Measurements from ENCODE around the gene VDAC1. TPM values are rescaled to one million over a fixed set of nuclear protein-coding genes. Genes with fewer than 3 reads are reported as not detected.

Gene VDAC1
- total RNA-seq, 1 experiment from 2014 or later: 334 TPM

DNA sequence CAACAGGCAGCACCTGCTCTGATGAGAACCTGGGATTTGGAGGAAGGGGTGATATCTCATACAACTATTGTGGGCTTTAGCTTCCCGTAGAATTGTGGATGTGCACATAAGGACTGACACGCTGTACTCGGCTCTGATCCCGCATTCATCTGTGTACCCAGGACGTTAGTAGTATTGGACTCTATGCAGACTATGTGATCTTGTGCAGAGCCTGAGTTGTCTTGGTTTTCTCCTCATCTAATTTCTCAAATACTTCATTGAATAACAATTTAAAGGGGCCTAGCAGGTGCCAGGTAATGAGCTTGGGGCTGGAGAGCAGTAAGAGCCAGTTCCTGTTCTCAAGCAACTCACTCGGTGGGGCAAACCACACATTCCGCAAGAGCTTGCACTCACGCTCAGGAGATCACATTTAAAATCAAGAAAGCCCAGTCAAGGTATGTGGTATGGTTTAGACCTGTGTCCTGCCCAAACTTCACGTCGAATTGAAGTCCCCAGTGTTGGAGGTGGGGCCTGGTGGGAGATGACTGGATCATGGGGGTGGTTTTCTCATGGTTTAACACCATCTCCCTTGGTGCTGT lies 51.1 kb downstream of the VDAC1 start:
- DNase-seq (ENCODE audit: unreplicated experiment): no peak
- H3K4me1 Mint-ChIP-seq (ENCODE audit: insufficient read depth, unreplicated experiment): no peaks in the 10 kb centered on the region
- no peaks in the 10 kb centered on the region for H3K27me3 Mint-ChIP-seq (ENCODE audit: insufficient read depth, unreplicated experiment)
- no peak overlapping the region for H3K27ac Mint-ChIP-seq (ENCODE audit: low read depth, unreplicated experiment)
- no peak overlapping the region for H3K4me3 Mint-ChIP-seq (ENCODE audit: unreplicated experiment)
- TF ChIP-seq, protein P1, sequence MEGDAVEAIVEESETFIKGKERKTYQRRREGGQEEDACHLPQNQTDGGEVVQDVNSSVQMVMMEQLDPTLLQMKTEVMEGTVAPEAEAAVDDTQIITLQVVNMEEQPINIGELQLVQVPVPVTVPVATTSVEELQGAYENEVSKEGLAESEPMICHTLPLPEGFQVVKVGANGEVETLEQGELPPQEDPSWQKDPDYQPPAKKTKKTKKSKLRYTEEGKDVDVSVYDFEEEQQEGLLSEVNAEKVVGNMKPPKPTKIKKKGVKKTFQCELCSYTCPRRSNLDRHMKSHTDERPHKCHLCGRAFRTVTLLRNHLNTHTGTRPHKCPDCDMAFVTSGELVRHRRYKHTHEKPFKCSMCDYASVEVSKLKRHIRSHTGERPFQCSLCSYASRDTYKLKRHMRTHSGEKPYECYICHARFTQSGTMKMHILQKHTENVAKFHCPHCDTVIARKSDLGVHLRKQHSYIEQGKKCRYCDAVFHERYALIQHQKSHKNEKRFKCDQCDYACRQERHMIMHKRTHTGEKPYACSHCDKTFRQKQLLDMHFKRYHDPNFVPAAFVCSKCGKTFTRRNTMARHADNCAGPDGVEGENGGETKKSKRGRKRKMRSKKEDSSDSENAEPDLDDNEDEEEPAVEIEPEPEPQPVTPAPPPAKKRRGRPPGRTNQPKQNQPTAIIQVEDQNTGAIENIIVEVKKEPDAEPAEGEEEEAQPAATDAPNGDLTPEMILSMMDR (IDR thresholded peaks at IDR 0.05; ENCODE audit: unreplicated experiment): no peak
- ChIA-PET POLR2A (interaction anchor here (1.6 to 2.8 kb wide), 3 partner anchors 9 to 16 kb away, joined by 5 to 11 read pairs (median 9); no protein-coding TSS in a partner anchor), CTCF (interaction anchor here (0.7 to 1.3 kb wide), 4 partner anchors 16 to 843 kb away, joined by 3 to 5 read pairs (median 4); no protein-coding TSS in a partner anchor)
- no TSS peak for BruUV-seq (replicated peaks)
- H3K36me3 Mint-ChIP-seq (ENCODE audit: insufficient read depth, unreplicated experiment): peaks cover 43% of the 10 kb centered on the region
- H3K9me3 Mint-ChIP-seq (ENCODE audit: unreplicated experiment): no peaks in the 10 kb centered on the region
- intact Hi-C loops (cut with micrococcal nuclease): no loop called here

DNA sequence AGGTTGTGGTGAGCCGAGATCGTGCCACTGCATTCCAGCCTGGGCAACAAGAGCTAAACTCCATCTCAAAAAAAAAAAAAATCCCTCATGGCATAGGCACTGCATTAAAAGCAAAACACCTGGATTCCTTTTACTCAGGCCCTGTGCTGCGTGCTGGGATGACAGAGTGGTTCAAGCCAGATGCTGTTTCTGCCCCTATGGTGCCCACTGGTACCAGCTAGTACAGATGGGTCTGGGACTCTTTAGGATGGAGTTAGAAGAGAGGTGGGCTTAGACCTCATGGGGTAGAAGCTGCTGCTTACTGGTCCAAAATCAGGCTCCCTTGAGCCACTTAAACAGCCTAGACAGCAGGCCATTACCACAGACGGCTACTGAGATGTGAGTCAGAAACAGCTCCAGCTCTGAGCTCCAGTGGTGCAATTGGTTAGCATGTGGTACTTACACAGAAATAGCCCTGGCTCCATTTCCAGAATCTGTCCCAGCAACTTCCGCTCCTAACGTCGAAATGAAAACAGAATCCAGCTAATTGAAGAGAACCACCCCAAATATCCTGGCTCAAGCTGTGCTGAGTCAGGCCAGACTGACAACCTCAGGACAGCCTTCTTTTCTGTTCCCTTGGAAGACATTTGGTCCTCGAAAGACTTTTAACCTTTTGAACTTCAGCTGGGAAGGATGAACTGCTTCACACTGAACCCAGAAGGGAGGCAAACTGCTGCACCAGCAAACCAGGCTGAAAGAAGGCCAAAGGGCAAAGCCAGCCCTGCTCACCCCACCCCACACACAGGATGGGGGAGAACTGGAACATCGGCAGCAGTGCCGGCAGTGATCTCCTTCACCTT lies 51.8 kb downstream of the VDAC1 start:
- no peak overlapping the region for H3K27ac Mint-ChIP-seq (ENCODE audit: low read depth, unreplicated experiment)
- intact Hi-C loops (cut with micrococcal nuclease): no loop called here
- H3K27me3 Mint-ChIP-seq (ENCODE audit: insufficient read depth, unreplicated experiment): no peaks in the 10 kb centered on the region
- no peaks in the 10 kb centered on the region for H3K9me3 Mint-ChIP-seq (ENCODE audit: unreplicated experiment)
- H3K36me3 Mint-ChIP-seq (ENCODE audit: insufficient read depth, unreplicated experiment): peaks cover 36% of the 10 kb centered on the region
- ChIA-PET CTCF (interaction anchor here (0.5 to 1.7 kb wide), 6 partner anchors 15 to 842 kb away, joined by 3 to 6 read pairs (median 4); no protein-coding TSS in a partner anchor), POLR2A (interaction anchor here (0.6 to 2.8 kb wide), 4 partner anchors 10 to 1380 kb away, joined by 3 to 11 read pairs (median 7); no protein-coding TSS in a partner anchor)
- TF ChIP-seq, protein P1 (IDR thresholded peaks at IDR 0.05; ENCODE audit: unreplicated experiment): no peak
- BruUV-seq (replicated peaks): no TSS peak
- H3K4me3 Mint-ChIP-seq (ENCODE audit: unreplicated experiment): no peak overlapping the region
- no peaks in the 10 kb centered on the region for H3K4me1 Mint-ChIP-seq (ENCODE audit: insufficient read depth, unreplicated experiment)
- DNase-seq (ENCODE audit: unreplicated experiment): peak; percentile 91

DNA sequence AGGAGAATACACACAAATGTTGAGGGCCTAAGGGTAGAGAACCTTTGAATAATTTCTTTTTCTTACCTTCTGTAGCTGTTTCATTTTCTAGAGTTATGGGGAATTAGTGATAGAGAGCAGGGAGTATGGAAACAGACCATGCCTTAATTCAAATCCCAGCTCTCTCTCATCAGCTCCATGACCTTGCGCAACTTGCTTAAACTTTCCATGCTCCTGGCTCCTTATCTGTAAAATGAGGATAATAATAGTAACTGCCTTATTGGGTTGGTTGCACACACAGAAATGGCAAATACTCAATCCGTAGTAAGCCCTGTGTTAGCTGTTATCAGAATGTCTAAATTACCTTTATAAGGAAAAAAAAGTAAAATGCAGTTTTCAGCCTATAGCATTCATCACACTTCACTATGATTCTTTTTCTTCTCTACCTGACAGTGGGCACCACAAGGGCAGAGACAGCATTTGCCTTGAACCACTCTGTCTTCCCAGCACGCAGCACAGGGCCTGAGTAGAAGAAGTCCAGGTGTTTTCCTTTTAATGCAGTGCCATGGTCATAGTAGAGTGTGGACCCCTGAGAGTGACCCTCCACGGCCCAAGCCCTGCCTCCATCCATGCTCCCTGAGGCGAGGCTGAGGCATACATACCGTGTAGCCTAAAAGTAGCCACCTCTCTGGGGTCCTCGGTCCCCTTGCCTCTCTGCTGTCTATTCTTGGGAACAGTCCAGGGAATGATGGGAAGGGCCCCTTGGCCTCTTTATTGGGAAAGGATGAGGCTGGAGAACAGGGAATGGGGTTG lies 53.8 kb downstream of the VDAC1 start:
- H3K4me3 Mint-ChIP-seq (ENCODE audit: unreplicated experiment): no peak overlapping the region
- POLR2A ChIA-PET: interaction anchor here (0.7 kb wide), 1 partner anchor 52 kb away, joined by 3 read pairs; no protein-coding TSS in a partner anchor

More for the DNA sequence above, 53.8 kb downstream of the VDAC1 start:
- TF ChIP-seq, protein P1 (IDR thresholded peaks at IDR 0.05; ENCODE audit: unreplicated experiment): no peak
- H3K4me1 Mint-ChIP-seq (ENCODE audit: insufficient read depth, unreplicated experiment): no peaks in the 10 kb centered on the region
- CTCF ChIA-PET: interaction anchor here (0.6 to 1.3 kb wide), 4 partner anchors 49 to 528 kb away, joined by 3 to 5 read pairs (median 4); no protein-coding TSS in a partner anchor
- intact Hi-C loops (cut with micrococcal nuclease): no loop called here
- DNase-seq (ENCODE audit: unreplicated experiment): no peak
- H3K9me3 Mint-ChIP-seq (ENCODE audit: unreplicated experiment): no peaks in the 10 kb centered on the region
- H3K27me3 Mint-ChIP-seq (ENCODE audit: insufficient read depth, unreplicated experiment): no peaks in the 10 kb centered on the region
- no peak overlapping the region for H3K27ac Mint-ChIP-seq (ENCODE audit: low read depth, unreplicated experiment)
- no TSS peak for BruUV-seq (replicated peaks)
- peaks cover 17% of the 10 kb centered on the region for H3K36me3 Mint-ChIP-seq (ENCODE audit: insufficient read depth, unreplicated experiment)
